Stimulated activated CD8-positive, alpha-beta memory T cell treated with anti-CD3 and anti-CD28 coated beads, Interleukin-12 subunit alpha, Interleukin-12 subunit beta, amount 100 ng/mL, for 4 hours (primary cell): ENCODE data around the gene PTPRG.
A peak's percentile ranks its signal among the peaks of the same experiment; 100 is the strongest.

ENCODE experiments used
- DNase-seq: peaks from one replicate; pipeline ENCODE4 v3.0.0-alpha.2; 2020; ENCODE audit warnings: low read depth

The PTPRG gene

DNA sequence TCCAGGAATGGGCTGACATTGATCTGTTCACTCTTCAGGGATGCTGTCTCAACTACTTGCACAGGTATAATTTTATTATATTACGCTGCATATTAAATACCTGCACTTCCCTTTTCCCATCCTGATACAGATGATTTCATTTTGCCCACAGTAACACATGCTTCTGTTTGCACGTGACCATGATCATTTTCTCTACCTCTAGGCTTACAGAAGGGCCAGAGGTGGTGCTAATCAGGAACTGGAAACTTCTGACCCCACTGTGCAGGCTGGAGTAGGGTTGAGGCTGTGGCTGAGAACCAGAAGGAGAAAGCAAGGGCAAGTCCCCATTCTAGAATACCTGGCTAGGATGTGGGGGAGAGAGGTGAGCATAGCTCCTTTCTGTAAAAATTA is 304.8 kb downstream of the PTPRG start:
- DNase-seq: no peak

DNA sequence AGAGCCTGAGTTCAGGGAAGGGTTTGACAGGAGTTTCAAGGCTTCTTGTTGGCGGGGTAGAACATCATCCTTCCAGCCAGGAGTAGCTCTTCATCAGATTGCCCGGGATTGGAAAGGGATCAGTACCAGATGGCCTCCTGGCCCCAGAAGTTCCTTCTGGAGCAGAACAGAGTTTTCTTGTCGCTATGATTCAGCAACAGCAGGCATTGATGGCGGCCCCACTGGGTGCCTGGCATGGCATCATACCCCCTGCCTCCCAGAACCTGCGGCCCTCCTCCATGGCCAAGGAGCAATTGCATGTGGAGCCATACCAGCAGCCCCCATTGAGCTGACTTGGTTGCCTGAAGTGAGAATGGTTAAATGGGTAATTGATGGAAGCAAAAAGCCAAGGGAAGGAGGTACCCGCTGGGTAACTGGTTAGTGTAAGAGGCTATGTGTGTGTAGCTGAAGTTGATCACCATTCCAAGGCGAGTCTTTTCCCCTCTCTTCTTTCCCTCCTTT is 305.6 kb downstream of the PTPRG start:
- no peak for DNase-seq

DNA sequence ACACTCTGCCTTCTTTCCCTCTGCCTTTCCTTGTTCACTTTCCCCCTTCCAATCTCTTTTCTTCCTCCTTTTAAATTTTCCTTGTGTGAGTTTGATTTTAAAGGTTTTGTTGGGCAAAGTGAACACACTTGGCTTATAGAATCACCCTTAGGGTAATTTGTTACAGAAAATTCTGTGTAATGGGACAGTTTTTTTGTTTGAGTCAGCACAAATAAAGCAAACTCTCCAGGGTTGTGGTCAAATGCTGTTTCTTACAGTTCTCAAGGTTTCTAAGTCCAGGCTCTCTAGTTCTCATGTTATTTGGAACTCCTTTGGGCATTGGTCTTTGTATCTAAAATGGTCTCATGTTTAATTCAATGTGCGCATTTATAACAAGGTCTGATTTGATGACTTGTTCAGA is 307.1 kb downstream of the PTPRG start:
- DNase-seq: no peak

DNA sequence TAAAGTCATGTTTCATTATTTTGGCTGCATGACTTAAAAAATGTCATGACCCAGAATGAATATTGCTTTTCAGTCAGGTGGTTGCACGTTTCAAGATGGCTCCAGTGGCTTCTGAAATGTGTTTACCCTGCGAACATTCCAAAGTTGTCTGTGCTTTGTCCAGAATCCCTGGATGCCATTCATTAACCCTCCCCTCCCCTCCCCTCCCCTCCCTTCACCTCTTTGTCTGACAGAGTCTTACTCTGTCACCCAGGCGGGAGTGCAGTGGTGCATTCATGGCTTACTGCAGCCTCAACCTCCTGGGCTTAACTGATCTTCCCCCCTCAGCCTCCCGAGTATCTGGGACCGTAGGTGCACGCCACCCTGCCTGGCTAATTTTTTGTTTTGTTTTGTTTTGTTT is 308.0 kb downstream of the PTPRG start:
- DNase-seq: no peak

DNA sequence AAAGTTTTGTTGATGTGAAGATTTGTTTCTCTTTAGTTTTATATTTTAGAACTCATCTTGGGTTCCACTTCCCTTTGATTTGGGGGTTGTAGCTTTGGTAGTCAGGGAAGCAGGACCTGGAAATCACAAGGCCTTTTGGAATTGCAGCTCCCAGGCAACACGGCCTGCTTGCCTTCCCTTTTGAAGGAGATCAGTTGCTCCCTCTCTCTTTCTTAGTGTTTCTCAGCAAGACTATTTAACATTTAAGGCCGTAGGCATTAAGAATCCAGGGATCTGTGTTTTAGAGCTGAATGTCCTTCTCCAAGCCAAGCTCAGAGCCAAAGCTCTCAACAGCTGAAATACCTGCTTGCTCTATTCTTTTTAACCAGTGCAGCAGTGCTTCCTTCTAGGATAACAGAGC is 310.3 kb downstream of the PTPRG start:
- no peak for DNase-seq

- no peak for DNase-seq
These were observed 310.8 kb downstream of the PTPRG start for GRCh38 chr3:61872077-61872706.

- no peak for DNase-seq
These were observed 313.9 kb downstream of the PTPRG start for GRCh38 chr3:61875046-61875844.

GRCh38 chr3:61875976-61876671 is 314.8 kb downstream of the PTPRG start:
- no peak for DNase-seq

- DNase-seq: no peak
These were observed 315.4 kb downstream of the PTPRG start for GRCh38 chr3:61876797-61877196.

DNA sequence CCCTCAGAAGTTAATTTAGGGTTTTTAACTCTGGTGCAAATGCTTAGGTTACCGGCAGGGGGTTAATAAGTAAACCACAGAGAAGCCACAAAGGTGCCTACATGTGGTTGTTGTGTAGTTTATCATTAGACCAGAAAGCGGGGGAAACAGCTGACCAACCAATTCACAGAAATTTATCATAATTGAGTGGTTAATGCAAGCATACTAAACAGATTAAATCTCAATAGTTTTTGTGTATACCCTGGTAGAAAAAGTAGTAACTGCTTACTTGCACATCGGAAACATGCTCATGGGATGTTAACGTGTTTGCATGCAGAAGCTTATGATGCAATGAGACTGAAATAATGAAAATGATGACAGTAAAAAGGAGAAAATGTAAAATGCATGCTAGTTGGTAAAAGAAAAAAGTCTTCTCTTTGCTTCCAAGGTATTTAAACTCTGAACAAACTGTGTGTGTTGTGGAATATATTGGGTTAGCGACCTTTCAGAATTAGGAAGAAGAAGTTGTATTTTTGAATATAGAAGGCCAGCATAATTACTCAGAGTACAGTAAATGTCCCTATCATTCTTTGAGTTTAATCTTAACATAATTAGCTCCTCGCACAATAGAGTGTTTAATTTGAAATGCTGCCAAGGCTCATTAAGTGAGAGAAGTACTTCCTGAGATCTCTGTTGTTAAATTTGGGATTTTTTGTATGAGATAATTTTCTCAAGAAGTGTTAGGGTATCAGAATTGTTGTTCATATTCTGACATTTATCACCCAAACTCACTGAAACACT is 316.2 kb downstream of the PTPRG start:
- DNase-seq: no peak

- DNase-seq: no peak
These were observed 320.9 kb downstream of the PTPRG start for GRCh38 chr3:61882253-61882652.

DNA sequence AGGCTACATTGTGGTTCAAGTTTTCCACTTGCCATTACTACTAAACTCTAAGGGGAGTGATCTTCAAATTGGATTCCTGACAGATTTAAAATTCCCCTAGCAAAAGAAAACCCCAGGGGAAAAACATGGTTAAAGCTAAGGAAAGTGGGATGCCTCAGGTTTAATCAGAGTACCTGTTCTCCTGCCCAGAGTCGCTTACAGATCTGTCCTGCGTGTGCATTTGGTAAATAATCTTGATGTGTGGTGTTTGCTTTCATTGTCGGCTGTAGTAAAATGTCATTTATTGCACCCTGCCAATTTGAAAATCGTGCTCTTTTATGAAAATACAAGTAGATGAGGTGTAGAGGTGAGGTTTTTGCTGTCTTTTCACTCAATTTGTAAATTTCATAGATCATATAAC is 323.4 kb downstream of the PTPRG start:
- DNase-seq: no peak

GRCh38 chr3:61885414-61885813 is 324.0 kb downstream of the PTPRG start:
- no peak for DNase-seq

DNA sequence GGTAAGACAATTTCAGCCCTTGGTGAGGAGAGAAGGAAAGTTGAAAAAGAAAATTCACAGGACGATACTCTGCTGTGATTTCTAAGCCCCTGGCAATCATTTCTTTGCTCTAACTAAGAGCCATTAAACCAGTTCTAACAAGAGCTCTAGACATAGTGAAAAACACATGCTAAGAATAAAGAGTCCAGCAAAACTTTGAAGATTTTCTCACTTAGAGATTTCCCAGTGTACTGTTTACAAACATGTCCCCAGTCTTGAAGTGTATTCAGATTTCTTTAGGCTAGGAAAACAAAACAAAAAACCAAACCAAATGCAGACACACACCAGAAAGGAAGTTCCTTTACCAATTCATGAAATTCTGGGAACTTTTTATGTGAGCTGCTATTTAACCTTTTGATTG is 325.8 kb downstream of the PTPRG start:
- no peak for DNase-seq

GRCh38 chr3:61889259-61889658 is 327.9 kb downstream of the PTPRG start:
- DNase-seq: no peak

DNA sequence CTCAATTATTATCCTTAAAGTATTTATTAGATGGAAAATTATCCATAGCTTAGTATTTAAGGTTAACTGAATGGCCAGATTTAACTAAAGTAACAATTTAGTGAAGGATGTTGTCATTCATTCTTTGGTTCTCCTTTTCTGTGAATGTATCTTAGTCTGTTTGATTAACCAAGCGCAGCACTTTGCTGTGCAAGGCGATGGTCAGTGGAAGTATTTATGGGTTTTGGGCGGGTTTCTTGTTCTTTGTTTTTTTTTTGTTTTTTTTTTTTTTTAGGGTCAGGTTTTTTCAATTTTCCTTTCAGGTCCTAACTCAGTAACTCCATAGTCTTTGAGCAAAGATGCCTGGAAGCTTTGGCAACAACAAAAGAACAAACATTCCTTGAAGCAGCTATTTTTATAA is 328.8 kb downstream of the PTPRG start:
- DNase-seq: no peak

DNA sequence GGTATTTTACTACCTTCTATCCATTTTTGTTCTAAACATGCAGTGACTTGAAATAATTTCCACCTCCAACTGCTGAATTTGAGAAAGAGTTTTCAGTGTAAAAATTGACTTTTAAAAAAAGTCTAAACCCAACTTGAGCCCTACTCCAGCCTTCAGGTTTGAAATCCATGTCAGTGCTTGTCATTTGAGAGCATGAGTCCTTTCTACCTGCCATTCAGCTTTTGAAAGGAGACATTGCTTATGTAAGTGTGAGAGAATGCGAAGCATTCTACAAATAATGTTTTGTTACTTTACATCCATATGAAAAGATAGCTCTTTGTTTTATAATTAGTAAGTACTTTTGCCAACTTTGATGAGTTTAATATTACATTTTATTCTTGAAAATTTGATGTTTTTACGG is 329.2 kb downstream of the PTPRG start:
- no peak for DNase-seq

- no peak for DNase-seq
These were observed 331.5 kb downstream of the PTPRG start for GRCh38 chr3:61892891-61893290.

- no peak for DNase-seq
These were observed 332.6 kb downstream of the PTPRG start for GRCh38 chr3:61893840-61894566.

DNA sequence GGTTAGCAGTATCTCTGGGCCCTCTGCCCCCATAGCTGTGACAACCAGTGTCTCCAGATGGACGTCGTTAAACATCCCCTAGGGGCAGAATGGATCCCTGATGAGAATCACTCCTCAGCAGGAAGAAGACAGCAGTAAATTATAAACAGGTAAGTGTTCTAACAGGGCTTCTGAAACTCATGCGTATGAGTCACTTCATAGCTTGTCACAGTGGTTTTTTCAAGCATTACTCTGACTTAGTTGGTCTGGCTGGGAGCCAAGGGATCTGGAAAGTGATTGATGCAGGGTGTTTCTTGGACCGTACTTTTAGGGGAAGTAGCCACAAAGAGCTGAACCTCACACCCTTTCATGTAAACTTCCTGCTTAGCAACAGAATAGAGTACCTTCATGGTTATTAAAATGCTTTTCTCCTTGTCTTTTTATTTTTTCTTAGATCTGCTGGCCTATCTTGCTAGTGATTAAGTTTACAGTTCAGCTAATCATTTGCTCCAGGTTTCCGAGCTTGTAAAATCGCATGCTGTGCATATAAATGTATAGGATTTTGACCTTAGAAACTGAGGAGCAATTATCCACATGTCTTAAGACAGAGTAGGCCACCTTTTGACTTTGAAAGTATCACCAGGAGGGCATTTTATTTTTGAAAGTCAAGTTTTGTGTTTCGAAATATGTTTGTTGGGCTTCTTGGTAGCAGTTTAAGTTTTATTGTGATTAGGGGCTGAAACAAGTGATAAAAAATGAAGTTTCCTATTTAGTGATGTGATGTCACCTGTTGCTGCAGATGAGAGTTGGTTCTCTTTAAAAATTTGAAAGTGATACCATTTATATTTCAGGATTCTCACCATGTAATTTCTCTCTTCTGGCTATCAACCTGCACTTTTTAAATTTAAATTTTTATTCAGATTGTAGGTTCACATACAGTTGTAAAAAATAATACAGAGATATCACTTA is 333.9 kb downstream of the PTPRG start:
- peak; percentile 1 for DNase-seq
